ENCODE measurements around the gene FCHSD1.

The FCHSD1 gene

GRCh38 chr5:141686648-141687416 is 35.6 kb upstream of the FCHSD1 start:
- Histone ChIP-seq H3K36me3 (ENCODE audit: control insufficient read depth, insufficient read depth, low read length) (no peaks in the 10 kb centered on the region), H3K27ac (ENCODE audit: low read depth, low read length, severe bottlenecking) (peak overlapping the region; percentile 75), H3K4me1 (ENCODE audit: control insufficient read depth, insufficient read depth, low read length, poor library complexity, severe bottlenecking) (peaks cover 42% of the 10 kb centered on the region), H3K4me3 (ENCODE audit: extremely low read depth, insufficient read depth, low read length, poor library complexity, severe bottlenecking) (no peak overlapping the region), H3K9me3 (ENCODE audit: control insufficient read depth, low read length) (no peaks in the 10 kb centered on the region)
- 65 to 67% methylated on average over 2 of the region's 3 CpGs for WGBS, 2 experiments (ENCODE audit: insufficient coverage in 2 of 2)

GRCh38 chr5:141685591-141685990 is 34.4 kb upstream of the FCHSD1 start:
- Histone ChIP-seq H3K4me3 (ENCODE audit: extremely low read depth, insufficient read depth, low read length, poor library complexity, severe bottlenecking) (no peak overlapping the region), H3K4me1 (ENCODE audit: control insufficient read depth, insufficient read depth, low read length, poor library complexity, severe bottlenecking) (peaks cover 42% of the 10 kb centered on the region), H3K36me3 (ENCODE audit: control insufficient read depth, insufficient read depth, low read length) (no peaks in the 10 kb centered on the region), H3K27ac (ENCODE audit: low read depth, low read length, severe bottlenecking) (no peak overlapping the region), H3K9me3 (ENCODE audit: control insufficient read depth, low read length) (no peaks in the 10 kb centered on the region)
- WGBS, 2 experiments (ENCODE audit: insufficient coverage in 2 of 2) = 89 to 100% methylated on average over 1 of the region's 1 CpG

- no peak overlapping the region for H3K4me3 ChIP-seq (ENCODE audit: extremely low read depth, insufficient read depth, low read length, poor library complexity, severe bottlenecking)
- H3K27ac ChIP-seq (ENCODE audit: low read depth, low read length, severe bottlenecking) = peak overlapping the region; percentile 46
- H3K9me3 ChIP-seq (ENCODE audit: control insufficient read depth, low read length) = no peaks in the 10 kb centered on the region
- H3K36me3 ChIP-seq (ENCODE audit: control insufficient read depth, insufficient read depth, low read length) = peaks cover 11% of the 10 kb centered on the region
- peaks cover 45% of the 10 kb centered on the region for H3K4me1 ChIP-seq (ENCODE audit: control insufficient read depth, insufficient read depth, low read length, poor library complexity, severe bottlenecking)
Observed at GRCh38 chr5:141683596-141684141, 32.5 kb upstream of the FCHSD1 start.

DNA sequence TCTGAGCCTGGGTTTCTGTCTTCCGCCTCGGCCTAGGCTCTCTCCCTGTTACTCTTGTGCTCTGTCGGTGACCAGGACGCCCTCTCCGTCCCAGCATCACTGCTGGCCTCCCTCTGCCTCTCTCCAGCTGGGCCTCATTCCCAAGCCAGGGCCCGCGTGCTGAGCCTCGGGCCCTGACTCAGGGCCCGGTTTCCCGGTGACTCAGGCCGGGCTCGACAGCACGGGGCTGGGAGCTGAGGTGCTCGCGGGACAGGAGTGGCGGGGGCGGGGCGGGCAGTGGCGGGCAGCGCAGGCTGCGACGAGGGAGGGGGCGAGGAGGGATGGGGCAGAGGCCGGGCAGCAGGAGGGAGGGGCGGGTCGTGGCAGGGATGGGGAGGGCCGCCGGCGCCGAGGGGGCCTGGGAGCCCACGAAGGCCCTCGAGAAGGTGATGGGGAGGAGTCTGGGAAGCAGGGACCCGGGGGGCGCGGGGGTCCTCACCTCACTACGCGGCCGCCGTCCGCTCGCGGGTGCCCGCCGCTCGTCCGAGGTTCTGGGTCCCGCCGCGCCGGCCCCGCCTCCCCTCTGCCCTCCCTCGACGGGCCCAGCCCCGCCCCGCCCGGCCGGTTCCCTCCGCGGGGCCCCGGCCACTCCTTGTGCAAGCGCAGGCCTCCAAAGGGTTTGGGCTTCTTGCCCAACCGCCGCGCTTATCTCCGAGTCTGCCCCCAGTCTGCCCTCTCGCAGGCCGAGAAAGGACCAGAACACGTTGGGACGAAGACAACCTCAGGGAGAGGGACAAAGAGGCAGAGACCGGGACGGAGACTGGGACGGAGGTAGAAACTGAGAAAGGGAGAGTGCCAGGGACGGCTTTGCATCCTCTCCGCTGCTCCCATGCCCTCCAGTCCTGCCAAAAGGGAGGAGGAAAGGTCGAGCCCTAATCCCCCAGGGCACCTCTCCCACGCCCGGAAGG is 30.8 kb upstream of the FCHSD1 start, which contains the start of gene ARAP3:
Gene ARAP3 (minus strand): TSS at position 536 of the 947 bp plus-strand sequence. CDS start 1,744 bp downstream, outside the sequence.
- WGBS, 2 experiments (ENCODE audit: insufficient coverage in 2 of 2) = 4% methylated on average over 43 to 56 of the region's 77 CpGs
- Histone ChIP-seq H3K4me1 (ENCODE audit: control insufficient read depth, insufficient read depth, low read length, poor library complexity, severe bottlenecking) (peaks cover 31% of the 10 kb centered on the region), H3K36me3 (ENCODE audit: control insufficient read depth, insufficient read depth, low read length) (peaks cover 23% of the 10 kb centered on the region), H3K27ac (ENCODE audit: low read depth, low read length, severe bottlenecking) (peak within 1 kb of the TSS; percentile 97), H3K9me3 (ENCODE audit: control insufficient read depth, low read length) (no peaks in the 10 kb centered on the region), H3K4me3 (ENCODE audit: extremely low read depth, insufficient read depth, low read length, poor library complexity, severe bottlenecking) (peak within 1 kb of the TSS; percentile 50)

GRCh38 chr5:141681295-141681694 is 30.1 kb upstream of the FCHSD1 start:
- WGBS, 2 experiments (ENCODE audit: insufficient coverage in 2 of 2) = 21 to 24% methylated on average over 2 of the region's 2 CpGs
- H3K4me1 ChIP-seq (ENCODE audit: control insufficient read depth, insufficient read depth, low read length, poor library complexity, severe bottlenecking) = peaks cover 31% of the 10 kb centered on the region
- peak overlapping the region; percentile 50 for H3K4me3 ChIP-seq (ENCODE audit: extremely low read depth, insufficient read depth, low read length, poor library complexity, severe bottlenecking)
- H3K27ac ChIP-seq (ENCODE audit: low read depth, low read length, severe bottlenecking) = peak overlapping the region; percentile 97
- no peaks in the 10 kb centered on the region for H3K9me3 ChIP-seq (ENCODE audit: control insufficient read depth, low read length)
- H3K36me3 ChIP-seq (ENCODE audit: control insufficient read depth, insufficient read depth, low read length) = peaks cover 28% of the 10 kb centered on the region

- H3K27ac ChIP-seq (ENCODE audit: low read depth, low read length, severe bottlenecking) = peak overlapping the region; percentile 97
Observed at GRCh38 chr5:141680751-141681201, 29.6 kb upstream of the FCHSD1 start.

GRCh38 chr5:141680178-141680577 is 29.0 kb upstream of the FCHSD1 start:
- Histone ChIP-seq H3K36me3 (ENCODE audit: control insufficient read depth, insufficient read depth, low read length) (peaks cover 29% of the 10 kb centered on the region), H3K27ac (ENCODE audit: low read depth, low read length, severe bottlenecking) (peak overlapping the region; percentile 97), H3K4me3 (ENCODE audit: extremely low read depth, insufficient read depth, low read length, poor library complexity, severe bottlenecking) (peak overlapping the region; percentile 50), H3K9me3 (ENCODE audit: control insufficient read depth, low read length) (no peaks in the 10 kb centered on the region), H3K4me1 (ENCODE audit: control insufficient read depth, insufficient read depth, low read length, poor library complexity, severe bottlenecking) (peaks cover 31% of the 10 kb centered on the region)
- 91 to 93% methylated on average over 16 of the region's 16 CpGs for WGBS, 2 experiments (ENCODE audit: insufficient coverage in 2 of 2)

More at GRCh38 chr5:141680751-141681201, 29.6 kb upstream of the FCHSD1 start:
- Histone ChIP-seq H3K9me3 (ENCODE audit: control insufficient read depth, low read length) (no peaks in the 10 kb centered on the region), H3K4me1 (ENCODE audit: control insufficient read depth, insufficient read depth, low read length, poor library complexity, severe bottlenecking) (peaks cover 31% of the 10 kb centered on the region), H3K4me3 (ENCODE audit: extremely low read depth, insufficient read depth, low read length, poor library complexity, severe bottlenecking) (peak overlapping the region; percentile 50), H3K36me3 (ENCODE audit: control insufficient read depth, insufficient read depth, low read length) (peaks cover 28% of the 10 kb centered on the region)
- WGBS, 2 experiments (ENCODE audit: insufficient coverage in 2 of 2) = 0% methylated on average over 2 of the region's 6 CpGs; no CpG with 5 or more reads in 1 of the 2 experiments

- no peak overlapping the region for H3K4me3 ChIP-seq (ENCODE audit: extremely low read depth, insufficient read depth, low read length, poor library complexity, severe bottlenecking)
- no peaks in the 10 kb centered on the region for H3K9me3 ChIP-seq (ENCODE audit: control insufficient read depth, low read length)
- H3K27ac ChIP-seq (ENCODE audit: low read depth, low read length, severe bottlenecking) = no peak overlapping the region
- peaks cover 48% of the 10 kb centered on the region for H3K36me3 ChIP-seq (ENCODE audit: control insufficient read depth, insufficient read depth, low read length)
- H3K4me1 ChIP-seq (ENCODE audit: control insufficient read depth, insufficient read depth, low read length, poor library complexity, severe bottlenecking) = peaks cover 13% of the 10 kb centered on the region
Observed at GRCh38 chr5:141677415-141677814, 26.2 kb upstream of the FCHSD1 start.

GRCh38 chr5:141675672-141676071 is 24.5 kb upstream of the FCHSD1 start:
- Histone ChIP-seq H3K4me3 (ENCODE audit: extremely low read depth, insufficient read depth, low read length, poor library complexity, severe bottlenecking) (no peak overlapping the region), H3K4me1 (ENCODE audit: control insufficient read depth, insufficient read depth, low read length, poor library complexity, severe bottlenecking) (peaks cover 10% of the 10 kb centered on the region), H3K36me3 (ENCODE audit: control insufficient read depth, insufficient read depth, low read length) (peaks cover 66% of the 10 kb centered on the region), H3K27ac (ENCODE audit: low read depth, low read length, severe bottlenecking) (no peak overlapping the region), H3K9me3 (ENCODE audit: control insufficient read depth, low read length) (no peaks in the 10 kb centered on the region)
- WGBS, 2 experiments (ENCODE audit: insufficient coverage in 2 of 2) = 88 to 93% methylated on average over 4 of the region's 4 CpGs

GRCh38 chr5:141674747-141675146 is 23.5 kb upstream of the FCHSD1 start:
- WGBS, 2 experiments (ENCODE audit: insufficient coverage in 2 of 2) = 53 to 54% methylated on average over 4 to 5 of the region's 5 CpGs
- Histone ChIP-seq H3K9me3 (ENCODE audit: control insufficient read depth, low read length) (no peaks in the 10 kb centered on the region), H3K4me3 (ENCODE audit: extremely low read depth, insufficient read depth, low read length, poor library complexity, severe bottlenecking) (no peak overlapping the region), H3K36me3 (ENCODE audit: control insufficient read depth, insufficient read depth, low read length) (peaks cover 75% of the 10 kb centered on the region), H3K4me1 (ENCODE audit: control insufficient read depth, insufficient read depth, low read length, poor library complexity, severe bottlenecking) (peaks cover 1% of the 10 kb centered on the region), H3K27ac (ENCODE audit: low read depth, low read length, severe bottlenecking) (no peak overlapping the region)

Measured in mesodermal cell (in vitro differentiated cells).